Stimulated activated CD4-positive, alpha-beta T cell treated with anti-CD3 and anti-CD28 coated beads, TNF-alpha, amount 100 ng/mL, for 48 hours (primary cell): ENCODE results near the gene PRKN.

Source experiments
- DNase-seq, 3 donors: peaks; one replicate each; pipeline ENCODE4 v3.0.0-alpha.2; 2020; ENCODE audit warnings: low read depth in 3 of 3

Gene PRKN

DNA sequence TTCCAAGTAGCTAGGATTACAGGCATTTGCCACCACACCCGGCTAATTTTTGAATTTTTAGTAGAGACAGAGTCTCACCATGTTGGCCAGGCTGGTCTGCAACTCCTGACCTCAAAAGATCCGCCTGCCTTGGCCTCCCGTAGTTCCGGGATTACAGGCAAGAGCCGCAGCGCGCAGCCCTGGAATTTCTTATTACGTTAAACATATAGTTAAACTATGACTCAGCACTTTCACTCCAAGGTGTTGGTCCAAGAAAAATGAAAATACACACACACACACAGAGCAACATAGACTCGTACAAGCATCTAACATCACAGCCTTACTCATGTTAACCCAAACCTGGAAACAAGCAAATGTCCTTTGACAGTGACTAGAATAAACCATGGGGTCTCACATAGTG, 663.9 kb downstream of the PRKN start:
- no peak for DNase-seq

DNA sequence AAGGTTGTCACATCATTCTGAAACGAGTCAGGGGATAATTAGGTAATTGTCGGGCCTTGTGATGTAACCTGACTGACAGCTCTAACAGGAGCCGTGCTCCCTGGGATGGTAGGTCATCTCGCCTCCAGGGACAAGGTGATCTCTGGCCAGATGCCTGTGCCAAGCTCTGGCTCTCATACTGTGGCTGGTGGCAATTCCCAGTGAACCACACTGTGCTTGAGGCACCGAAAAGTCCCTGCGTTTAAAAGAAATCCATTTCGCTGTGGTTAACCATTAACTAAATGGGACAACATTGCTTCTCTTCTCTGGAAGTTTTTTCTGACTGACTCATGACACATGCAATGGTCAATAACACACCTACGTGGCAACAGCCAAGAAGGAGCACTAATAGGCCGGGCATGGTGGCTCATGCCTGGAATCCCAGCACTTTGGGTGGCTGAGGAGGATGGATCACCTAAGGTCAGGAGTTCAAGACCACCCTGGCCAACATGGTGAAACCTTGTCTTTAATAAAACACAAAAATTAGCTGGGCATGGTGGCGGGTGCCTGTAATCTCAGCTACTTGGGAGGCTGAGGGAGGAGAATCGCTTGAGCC, 669.2 kb downstream of the PRKN start:
- DNase-seq: no peak

DNA sequence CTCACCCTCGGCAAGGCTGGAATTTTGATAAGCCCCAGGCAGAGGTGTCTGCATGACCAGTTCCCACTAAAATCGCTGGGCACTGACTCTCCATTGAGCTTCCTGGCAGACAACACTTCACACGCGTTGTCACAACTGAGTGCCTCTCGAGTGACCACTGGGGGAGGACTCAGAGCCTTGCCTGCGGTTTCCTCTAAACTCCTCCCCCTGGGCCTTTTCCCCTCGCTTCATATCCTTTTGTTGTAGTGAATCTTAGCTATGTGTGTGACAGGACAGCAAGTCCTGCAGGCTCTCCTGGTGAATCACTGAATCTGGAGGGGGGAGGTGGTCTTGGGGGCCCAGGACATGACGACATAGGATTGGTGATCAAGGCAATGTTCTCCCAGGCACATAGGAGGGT, 670.8 kb downstream of the PRKN start:
- no peak for DNase-seq

DNA sequence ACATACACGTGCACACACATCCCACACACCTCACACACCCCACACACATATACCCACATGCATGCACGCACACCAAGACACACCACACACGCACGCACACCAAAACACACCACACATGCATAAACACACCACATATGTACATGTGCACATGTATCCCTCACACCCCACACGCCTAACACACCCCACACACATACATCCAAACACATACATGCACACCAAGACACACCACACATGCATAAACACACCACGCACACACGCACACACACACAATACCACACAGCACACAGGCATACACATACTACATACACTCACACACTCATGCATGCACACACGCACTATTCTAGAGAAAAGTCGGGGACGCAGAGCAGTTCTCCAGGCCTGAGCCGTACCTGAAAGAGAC, 671.5 kb downstream of the PRKN start:
- no peak for DNase-seq

DNA sequence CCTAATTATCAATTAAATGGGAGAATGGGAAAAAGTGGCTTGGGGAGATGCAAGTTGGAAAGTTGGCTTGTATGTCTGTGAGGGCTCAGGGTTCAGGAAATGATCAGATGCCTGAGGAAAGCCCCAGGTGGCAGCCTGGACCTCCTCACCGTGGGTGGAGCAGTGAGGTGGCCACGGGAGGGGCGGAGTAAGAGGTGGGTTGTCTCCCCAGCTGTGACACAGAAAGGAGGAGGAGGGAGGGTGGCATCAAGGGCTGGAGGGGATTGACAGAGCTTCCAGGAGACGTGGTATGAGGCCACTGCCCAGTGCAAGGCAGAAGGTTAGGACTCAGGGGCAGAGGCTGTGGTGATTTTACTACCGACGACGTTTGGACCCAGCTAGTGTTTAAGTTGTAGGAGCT, 672.2 kb downstream of the PRKN start:
- no peak for DNase-seq

DNA sequence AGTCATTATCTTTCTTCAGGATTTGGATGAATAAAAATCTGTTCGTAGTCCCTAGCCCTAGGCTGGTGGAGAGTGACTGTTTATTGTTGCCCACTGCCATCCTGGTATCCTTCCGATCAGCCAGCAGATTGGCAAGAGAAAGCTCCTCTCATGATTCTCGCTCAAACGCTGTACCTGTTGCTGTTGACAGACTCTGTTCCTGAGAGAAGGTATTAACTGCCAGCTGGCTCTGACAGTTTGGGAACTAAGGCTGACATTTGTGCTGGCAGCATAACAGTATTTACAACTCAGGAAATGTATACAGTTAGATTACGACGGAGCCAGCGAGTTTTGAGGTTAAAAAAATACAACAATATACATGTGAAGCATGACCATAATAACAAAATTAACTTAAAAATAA, 674.5 kb downstream of the PRKN start:
- DNase-seq: no peak

DNA sequence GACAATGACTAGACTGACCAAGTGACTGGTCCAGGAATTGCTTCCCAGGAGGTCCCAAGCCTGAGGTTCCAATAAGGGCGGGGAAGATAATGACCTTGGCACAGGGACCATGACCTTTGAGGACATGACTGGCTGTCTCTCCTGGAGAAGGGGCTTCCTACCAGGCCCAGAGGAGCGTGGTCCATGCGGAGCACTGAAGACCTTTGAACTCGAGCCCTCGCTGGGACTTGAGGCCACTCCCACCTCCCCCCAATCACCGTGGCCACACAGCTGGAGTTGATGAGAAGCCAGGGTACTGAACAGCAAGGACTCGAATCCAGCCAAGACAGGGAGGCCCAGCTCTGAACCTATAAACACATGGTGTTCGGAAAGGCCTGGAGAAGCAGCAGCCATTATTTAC, 677.0 kb downstream of the PRKN start:
- DNase-seq: no peak

DNA sequence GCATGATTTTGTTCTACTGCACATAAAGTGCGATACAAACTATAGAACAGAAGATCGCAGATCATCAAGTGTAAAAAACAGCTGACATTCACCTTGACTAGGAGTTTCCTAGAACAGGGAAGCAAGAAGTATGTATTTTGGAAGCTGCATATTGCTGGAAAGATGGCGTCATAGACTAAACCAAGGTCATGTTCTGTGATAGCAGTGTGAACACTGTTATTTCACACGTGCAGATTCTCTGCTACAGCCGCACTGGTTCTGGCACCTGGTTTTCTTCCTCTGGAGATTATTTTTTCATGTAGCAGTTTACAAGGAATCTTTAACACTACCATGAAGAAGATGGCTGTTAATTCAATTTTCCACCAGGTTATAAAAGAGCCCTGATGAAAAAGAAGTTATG, 681.2 kb downstream of the PRKN start:
- no peak for DNase-seq

DNA sequence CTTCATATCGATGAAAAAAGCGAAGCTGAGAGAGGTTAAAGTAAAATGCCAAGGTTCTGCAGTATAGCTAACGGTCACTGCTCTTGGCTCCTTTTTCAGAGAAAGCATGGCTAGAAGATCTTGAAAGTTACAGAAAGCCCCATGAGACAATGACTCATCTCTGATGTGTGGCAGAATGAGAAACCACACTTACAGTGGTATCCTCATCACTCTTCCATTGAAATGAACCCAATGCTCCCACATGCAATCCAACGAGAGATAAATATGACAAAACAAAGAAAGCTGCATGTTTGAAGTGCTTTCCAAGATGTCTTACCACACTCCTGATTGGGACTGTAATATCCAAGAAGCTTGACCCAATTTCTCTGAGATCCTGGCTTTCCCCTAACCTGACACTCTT, 694.9 kb downstream of the PRKN start:
- no peak for DNase-seq

DNA sequence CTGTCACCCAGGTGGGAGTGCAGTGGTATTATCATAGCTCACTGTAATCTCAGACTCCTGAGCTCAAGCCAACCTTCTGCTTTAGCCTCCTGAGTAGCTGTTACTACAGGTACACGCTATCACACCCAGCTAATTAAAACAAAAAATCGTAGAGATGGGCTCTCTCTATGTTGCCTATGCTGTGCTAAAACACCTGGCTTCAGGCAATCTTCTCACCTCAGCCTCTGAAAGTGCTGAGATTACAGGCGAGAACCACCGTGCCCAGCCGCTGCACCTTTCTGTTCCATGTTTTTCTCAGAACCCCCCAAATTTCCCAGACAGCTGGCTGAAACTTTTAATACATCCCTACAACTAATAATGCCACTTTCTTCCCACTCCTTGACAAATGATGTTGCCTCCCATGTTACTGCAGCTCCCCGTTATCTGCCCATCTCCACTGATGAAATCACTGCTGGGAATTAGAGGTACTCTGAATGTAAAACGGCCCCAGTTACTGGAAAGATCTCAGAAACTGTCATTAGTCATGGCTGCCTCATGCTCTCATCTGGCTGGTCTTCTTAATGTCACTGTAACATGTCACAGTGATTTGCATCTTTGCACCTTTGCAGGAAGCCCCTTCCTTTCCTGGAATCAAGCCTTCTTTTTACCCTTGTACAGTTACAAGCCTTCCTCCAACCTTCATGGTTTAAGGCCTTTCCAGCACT, 697.5 kb downstream of the PRKN start:
- no peak for DNase-seq

DNA sequence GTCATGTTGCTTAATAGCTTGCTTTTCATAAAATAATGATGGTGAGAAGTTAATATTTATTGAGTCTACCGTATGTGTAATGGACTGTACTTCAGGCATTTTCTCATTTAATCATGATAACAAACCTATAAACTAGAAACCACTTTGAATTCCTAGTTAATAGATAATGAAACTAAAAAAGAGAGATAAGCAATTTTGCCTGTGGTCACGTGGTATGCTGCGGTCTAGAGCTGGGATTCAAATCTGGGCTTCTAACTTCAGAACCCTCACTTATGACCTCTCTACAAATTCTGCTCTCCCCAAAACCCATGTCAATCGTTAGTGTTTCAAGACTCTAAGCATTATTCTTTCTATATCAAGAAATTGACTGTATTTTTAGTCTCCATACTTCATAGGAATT, 700.7 kb downstream of the PRKN start:
- DNase-seq: no peak

DNA sequence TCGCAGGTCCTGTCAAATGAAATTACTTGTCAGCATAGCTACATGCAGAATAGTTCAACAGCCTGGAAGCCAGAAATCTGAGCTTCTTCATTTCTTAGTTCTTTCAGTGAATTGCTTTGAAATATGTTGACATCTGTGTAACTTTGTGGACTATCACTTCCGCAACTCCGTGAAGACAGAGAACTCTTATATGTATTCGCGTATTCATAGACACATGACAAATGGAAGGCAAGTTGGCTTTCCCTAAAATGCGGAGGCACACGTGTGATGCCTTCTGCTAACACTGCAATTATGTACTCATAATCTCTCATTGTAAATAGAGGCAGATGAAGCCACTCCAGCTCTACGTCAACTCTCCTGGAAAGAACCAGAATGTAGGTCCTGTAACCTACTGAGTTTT, 701.5 kb downstream of the PRKN start:
- DNase-seq: no peak

DNA sequence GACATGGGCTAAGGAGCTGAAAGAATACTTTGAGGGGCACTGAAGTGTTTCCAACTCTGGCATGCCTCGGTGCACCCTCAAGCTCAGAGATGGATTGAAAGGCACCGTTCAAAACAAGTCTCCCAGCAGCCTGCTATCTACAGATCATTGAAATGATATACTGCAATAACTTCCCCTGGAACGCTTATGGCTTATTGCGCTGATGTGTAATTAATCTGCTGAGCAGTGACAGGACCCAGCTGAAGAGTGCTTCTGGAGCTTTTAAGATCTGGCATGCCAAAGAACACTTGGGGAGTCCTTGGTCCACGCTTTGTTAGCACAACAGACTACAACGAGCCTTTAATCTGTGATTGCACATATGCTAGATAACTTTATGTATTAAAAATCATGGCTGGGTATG, 708.2 kb downstream of the PRKN start:
- no peak for DNase-seq

DNA sequence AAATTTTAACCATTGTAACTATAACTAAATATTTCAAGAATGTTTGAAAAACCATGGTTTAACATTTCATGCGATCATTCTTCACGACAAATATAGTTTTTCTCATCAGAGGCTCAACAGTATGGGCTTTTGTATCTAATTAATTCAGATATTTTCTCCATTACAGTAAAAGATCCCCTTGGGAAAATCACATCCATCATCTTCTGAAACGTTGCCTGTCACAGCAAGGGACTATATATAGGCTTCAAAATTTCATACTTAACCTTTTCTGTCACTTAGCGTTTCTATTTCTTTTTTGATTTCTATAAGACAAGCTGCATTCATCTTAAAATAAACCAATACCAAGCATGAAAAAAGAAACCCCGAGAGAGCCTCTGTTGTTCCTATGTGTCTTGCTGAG, 710.0 kb downstream of the PRKN start:
- no peak for DNase-seq

DNA sequence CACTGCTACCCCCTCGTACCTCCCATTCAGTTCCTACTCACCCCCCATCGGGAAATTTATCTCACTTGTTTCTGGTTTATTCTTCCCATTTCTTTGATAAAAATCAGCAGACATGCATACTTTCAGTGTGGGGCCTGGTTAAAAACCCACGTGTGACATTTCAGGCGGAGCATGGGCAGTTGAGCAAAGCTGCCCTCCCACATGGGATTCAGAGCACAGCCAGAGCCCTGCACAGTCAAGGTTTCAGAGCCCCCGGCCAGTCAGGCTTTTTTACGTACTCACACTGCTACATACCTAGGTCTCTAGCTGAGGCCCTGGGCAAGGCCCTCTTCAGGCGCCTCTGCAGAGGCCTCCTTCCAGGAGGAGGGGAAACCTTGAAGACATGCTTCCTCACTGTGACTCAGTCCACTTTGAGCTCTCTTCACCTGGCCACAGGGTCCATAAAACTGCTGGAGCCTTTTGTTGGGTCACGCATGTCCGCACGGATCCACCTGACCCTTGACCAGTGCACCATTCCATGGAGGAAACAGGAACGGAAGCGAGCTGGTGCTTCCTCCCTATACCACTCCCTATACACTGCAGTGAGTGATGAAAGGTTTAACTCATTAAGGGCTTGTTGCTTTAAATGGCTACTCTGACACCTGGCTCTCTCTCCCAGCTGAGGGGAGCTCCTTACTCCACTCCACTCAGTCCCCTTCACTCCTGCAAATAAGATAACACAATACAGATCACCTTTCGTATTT, 713.3 kb downstream of the PRKN start:
- DNase-seq: no peak

DNA sequence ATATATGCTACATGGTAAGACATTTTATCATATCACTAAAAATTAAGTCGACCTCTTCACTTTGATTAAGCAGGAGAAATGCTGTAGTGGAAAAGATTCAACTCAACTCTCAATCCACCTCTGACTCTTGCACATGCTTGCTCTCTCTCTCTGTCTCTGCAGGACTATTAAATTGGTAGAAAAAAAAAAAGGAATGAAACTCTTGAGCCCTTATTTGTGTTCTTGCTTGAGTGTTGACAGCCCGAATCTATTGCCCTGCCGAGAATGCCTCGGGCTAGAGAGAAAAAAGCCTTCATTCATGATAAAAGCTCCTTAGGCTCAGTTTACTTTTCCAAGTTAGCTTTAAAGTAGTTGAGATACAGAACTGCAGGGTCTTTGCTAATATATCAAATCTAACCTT, 722.2 kb downstream of the PRKN start:
- DNase-seq: no peak

DNA sequence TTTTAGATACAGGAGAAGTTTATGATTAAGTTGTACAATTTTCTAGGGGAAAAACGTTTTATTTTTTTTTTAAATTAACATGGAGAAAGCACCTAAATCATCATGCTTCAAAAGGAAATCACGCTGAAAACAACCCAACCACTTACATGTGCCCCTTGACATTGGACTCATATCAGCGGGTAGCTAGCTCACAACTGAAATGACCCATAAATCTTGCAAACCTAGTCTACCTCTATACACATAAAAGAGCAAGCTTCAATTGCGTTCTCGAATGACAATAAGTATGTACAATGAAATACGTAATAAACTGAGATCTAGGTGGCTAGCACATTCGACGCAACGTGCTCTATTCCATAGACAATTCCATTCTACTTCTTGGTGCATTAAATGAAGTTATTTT, 730.8 kb downstream of the PRKN start:
- no peak for DNase-seq

DNA sequence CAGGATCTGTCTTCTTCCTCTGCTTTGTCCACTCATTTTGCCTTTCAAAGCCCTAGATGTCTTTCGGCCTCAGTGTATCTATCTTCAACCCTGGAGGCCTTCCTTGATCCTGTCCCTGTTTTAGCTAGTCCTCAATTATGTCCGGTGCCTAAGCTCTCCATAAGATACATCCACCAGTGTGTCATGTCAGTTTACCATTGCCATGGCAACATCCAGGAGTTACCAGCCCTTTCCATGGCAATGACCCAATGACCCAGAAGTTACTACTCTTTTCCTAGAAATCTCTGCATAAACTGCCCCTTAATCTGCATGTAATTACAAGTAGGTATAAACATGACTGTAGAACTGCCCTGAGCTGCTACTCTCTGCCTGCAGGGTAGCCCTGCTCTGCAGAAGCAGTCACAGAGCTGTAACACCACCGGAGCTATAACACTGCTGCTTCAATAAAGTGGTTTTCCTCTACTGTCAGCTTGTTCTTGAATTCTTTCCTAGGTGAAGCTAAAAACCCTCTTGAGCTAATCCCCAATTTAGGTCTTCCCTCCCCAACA, 741.6 kb downstream of the PRKN start:
- no peak for DNase-seq

DNA sequence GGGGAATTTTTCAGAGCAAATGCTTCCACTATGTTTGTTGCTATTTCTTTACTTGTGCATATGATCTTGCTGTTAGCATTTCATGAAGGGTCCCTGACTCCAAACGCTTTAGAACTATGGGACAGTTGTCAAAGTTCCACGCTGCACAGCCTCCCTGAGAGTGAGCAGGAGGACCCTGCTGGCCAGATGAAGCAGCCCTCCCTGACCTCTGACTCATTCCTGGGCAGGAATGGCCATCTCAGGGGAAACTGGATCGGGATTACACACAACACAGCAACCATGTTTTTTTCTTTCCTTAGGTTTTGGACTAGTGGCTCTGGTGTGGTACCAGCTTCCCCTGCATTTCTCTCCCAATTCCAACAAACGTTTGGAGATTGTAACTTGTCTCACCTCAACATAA, 742.9 kb downstream of the PRKN start:
- no peak for DNase-seq

DNA sequence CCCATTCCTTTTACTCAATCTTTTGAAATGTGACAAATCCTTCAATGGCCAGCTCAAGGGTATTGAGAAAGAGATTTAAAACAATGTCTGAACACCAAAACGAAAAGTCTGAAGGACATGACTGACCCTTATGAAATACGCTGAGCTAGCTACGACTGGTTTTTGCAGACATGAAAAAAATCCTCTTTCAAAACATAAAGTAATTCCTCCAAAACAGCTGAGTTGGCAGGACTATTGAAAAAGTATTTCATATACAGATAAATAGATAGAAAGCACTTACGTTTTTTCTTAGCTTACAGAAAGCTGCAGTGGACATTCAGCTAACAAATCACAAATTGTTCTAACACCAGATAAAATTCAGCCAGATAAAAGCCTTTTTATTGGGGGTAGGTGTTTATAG, 751.0 kb downstream of the PRKN start:
- no peak for DNase-seq

DNA sequence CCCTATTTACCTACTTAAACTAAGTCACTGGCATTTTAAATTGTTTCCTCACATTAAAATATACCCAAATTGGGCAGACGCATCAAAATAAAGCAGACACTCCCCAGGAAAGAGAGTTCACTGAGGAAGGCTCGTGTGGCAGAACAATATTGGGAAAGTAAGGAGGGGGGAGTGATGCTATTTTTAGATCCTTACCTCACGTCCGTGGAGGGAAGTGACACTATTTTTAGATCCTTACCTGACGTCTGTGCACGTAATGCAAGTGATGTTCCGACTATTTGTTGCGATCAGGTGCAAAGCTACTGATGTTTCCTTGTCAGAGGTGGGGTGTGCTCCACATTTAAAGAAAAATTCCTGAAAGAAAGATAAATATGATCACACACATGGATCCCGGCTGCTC, 754.5 kb downstream of the PRKN start:
- DNase-seq: no peak

DNA sequence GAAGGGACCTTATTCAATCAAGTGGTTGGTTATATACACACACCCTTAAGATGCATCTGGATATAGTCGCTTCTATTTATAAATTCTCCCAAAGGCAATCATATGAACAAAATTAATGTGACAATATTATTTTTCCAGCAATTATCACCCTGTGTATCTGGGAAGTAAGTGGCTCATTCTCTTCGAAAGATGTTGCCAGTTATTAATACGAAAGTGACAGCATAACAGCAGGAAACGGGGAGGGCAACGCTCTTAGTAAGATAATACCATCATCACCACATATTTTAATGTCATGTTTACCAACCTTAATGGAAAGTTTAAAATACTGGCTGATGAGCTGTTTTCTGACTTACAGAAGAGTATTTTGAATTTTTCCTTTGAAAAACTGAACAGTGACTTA, 756.5 kb downstream of the PRKN start:
- no peak for DNase-seq

DNA sequence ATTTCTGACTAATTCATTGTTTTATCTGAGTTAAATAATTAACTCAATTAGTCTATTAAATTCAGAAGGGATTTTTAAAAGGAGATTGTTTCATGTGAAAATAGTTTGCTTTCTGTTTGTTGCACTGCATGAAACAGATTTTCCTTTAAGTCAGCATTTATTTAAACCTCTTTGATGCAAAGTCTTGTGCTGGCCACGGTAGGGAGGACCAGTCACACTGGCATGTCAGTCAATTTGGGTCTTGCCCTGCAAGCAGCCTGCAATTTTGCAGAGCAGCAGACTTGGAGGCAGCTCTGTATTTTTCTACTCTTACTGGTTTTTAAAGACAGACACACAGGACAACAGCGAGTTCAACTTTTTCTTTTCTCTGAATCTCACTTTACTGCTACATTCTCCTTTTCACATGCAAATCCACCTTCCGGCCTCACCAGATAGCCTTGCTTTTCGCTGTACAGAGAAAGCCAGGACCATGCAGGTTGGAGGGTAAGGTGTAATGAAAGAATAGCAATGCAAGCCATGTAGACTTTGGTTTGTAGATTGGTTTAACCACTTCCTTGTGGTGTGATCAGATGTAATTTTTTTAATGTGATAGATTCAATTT, 763.8 kb downstream of the PRKN start:
- no peak for DNase-seq
